SJCRH30 (cell line): Measurements from ENCODE around the gene SLC16A2. TPM values are rescaled to one million over a fixed set of nuclear protein-coding genes. Genes with fewer than 3 reads are reported as not detected.

Source experiments
- DNase-seq, 2 experiments: peaks; one replicate each; pipeline ENCODE4 v3.0.0-alpha.2; 2015 to 2020
- H3K27ac ChIP-seq: fragments of 250-450 bp; sonication (Bioruptor Pico); 2 replicates; pipeline ENCODE4 v1.5.1; 2020; ENCODE audit warnings: mild to moderate bottlenecking, moderate library complexity
- H3K27me3 ChIP-seq: fragments of 250-450 bp; sonication (Bioruptor Pico); 2 replicates; pipeline ENCODE4 v1.5.1; 2020; ENCODE audit warnings: mild to moderate bottlenecking, moderate library complexity
- H3K36me3 ChIP-seq: fragments of 250-450 bp; sonication (Bioruptor Pico); 2 replicates; pipeline ENCODE4 v1.5.1; 2020; ENCODE audit warnings: mild to moderate bottlenecking, moderate library complexity
- H3K4me1 ChIP-seq: fragments of 250-450 bp; sonication (Bioruptor Pico); 2 replicates; pipeline ENCODE4 v1.5.1; 2020; ENCODE audit warnings: mild to moderate bottlenecking, moderate library complexity
- H3K4me3 ChIP-seq: fragments of 250-450 bp; sonication (Bioruptor Pico); 2 replicates; pipeline ENCODE4 v1.5.1; 2020; ENCODE audit warnings: mild to moderate bottlenecking, moderate library complexity
- H3K9me3 ChIP-seq: fragments of 250-450 bp; sonication (Bioruptor Pico); replicated peaks from 2 replicates; pipeline ENCODE4 v1.5.1; 2020; ENCODE audit warnings: mild to moderate bottlenecking, moderate library complexity
- total RNA-seq: library from RNA; depleted of rRNA; stranded (reverse); fragments of >200 nt; shearing (Covaris generic); gene quantifications from 2 replicates; pipeline ENCODE4 v1.2.3, GENCODE V29; 2014; rRNA removed

Gene SLC16A2
- total RNA-seq, 1 experiment from 2014 or later, result 49.3 TPM

DNA sequence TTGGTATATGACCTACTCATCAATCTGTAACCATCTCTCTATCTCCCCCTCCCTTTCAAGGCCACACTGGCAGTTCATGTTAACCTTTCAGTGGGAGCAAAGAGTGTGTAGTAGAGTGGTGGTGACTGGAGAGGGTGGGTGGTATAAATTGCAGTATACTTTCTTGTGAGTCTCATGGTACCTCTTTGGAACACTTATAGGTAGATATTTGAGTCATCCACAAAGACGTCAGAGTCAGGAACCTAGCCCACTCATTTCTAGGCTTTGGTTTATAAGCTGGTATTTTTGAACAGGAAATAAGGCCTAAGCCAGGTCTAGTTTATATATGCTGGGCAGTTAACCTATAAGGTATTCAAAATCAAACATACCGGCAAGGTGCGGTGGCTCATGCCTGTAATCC is 156.8 kb downstream of the SLC16A2 start:
- Histone ChIP-seq H3K27ac (no peak overlapping the region), H3K4me1 (no peaks in the 10 kb centered on the region; the same call in 1 of the 2 replicates), H3K36me3 (no peaks in the 10 kb centered on the region; the same call in 1 of the 2 replicates), H3K9me3 (no peaks in the 10 kb centered on the region), H3K27me3 (no peaks in the 10 kb centered on the region), H3K4me3 (no peak overlapping the region)
- no peak for DNase-seq

DNA sequence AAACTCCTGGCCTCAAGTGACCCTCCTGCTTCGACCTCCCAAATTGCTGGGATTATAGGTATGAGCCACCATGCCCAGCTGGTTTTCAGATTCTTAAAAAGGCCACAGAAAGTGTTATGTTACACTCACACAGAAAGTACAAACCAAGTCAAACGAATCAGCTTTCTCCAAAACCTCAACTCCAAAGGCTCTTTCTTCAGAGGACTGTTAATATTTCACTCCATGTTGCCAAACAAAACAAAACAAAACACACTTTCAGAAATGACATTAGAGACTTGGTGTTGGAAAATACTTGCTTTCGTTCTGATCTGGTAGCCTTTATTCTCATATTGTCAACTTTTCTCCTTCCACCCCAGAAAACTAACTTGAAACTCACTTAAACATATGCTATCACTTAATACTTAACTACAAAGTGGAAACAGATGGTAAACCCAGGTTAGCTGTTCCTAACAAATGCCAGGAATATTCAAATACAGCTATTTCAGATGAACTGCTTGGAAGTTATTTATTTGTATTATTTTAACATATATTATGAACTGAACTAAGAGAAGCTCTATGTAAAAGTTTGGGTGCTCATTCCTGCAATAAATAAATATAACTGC is 158.4 kb downstream of the SLC16A2 start:
- Histone ChIP-seq H3K4me3 (no peak overlapping the region), H3K27me3 (no peaks in the 10 kb centered on the region), H3K4me1 (no peaks in the 10 kb centered on the region; the same call in 1 of the 2 replicates), H3K27ac (no peak overlapping the region), H3K36me3 (peaks cover 5% of the 10 kb centered on the region), H3K9me3 (no peaks in the 10 kb centered on the region)
- DNase-seq, result peak in 1 of 2 experiments; percentile 13

Other genes with a start within 250 kb of the SLC16A2 start
- not detected in 2 replicates for gene ZCCHC13, start 117.3 kb upstream of the SLC16A2 start, total RNA-seq
- gene RLIM, start 193.1 kb downstream of the SLC16A2 start, total RNA-seq, result 88.7 and 95.4 TPM in 2 replicates